DOHH2 (cell line): ENCODE data around the gene STK25.

ENCODE experiments used
- H3F3A ChIP-seq: fragments of 200-600 bp; sonication (generic), shearing (Covaris generic); 2 replicates; pipeline ENCODE4 v1.6.0; 2016; ENCODE audit warnings: antibody characterized with exemption, mild to moderate bottlenecking; ENCODE audit not compliant: control insufficient read depth, insufficient read depth
- H3K27ac ChIP-seq: fragments of 200-600 bp; sonication (generic); 2 replicates; pipeline ENCODE4 v1.5.1; 2014; ENCODE audit warnings: low read depth, mild to moderate bottlenecking, low read length, moderate library complexity
- H3K27me3 ChIP-seq: fragments of 200-600 bp; sonication (generic); 2 replicates; pipeline ENCODE4 v1.6.1; 2014; ENCODE audit warnings: mild to moderate bottlenecking, low read length, mixed read lengths; ENCODE audit not compliant: control insufficient read depth
- H3K36me3 ChIP-seq: fragments of 200-600 bp; sonication (generic); 2 replicates; pipeline ENCODE4 v1.6.1; 2014; ENCODE audit warnings: mild to moderate bottlenecking, low read length, moderate library complexity, mixed read lengths; ENCODE audit not compliant: control insufficient read depth
- H3K4me1 ChIP-seq: fragments of 200-600 bp; sonication (generic); 2 replicates; pipeline ENCODE4 v1.6.1; 2014; ENCODE audit warnings: mild to moderate bottlenecking, low read length, mixed read lengths; ENCODE audit not compliant: control insufficient read depth
- H3K4me2 ChIP-seq: fragments of 200-600 bp; sonication (generic); 2 replicates; pipeline ENCODE4 v1.6.0; 2014; ENCODE audit warnings: mild to moderate bottlenecking, low read length, moderate library complexity
- H3K4me3 ChIP-seq: fragments of 200-600 bp; sonication (generic); 2 replicates; pipeline ENCODE4 v1.5.1; 2014; ENCODE audit warnings: mild to moderate bottlenecking, low read length, mixed read lengths
- H3K79me2 ChIP-seq: fragments of 200-600 bp; sonication (generic); 2 replicates; pipeline ENCODE4 v1.6.1; 2014; ENCODE audit warnings: mild to moderate bottlenecking, low read length, mixed read lengths; ENCODE audit not compliant: control insufficient read depth
- H3K9me2 ChIP-seq: fragments of 200-600 bp; sonication (generic); replicated peaks from 2 replicates; pipeline ENCODE4 v1.6.1; 2014; ENCODE audit warnings: mild to moderate bottlenecking, low read length, mixed read lengths; ENCODE audit not compliant: control insufficient read depth
- H3K9me3 ChIP-seq: fragments of 200-600 bp; sonication (generic); 2 replicates; pipeline ENCODE4 v1.6.1; 2014; ENCODE audit warnings: antibody characterized with exemption, low read length, mixed read lengths; ENCODE audit not compliant: control insufficient read depth, insufficient read depth
- H4K20me1 ChIP-seq: fragments of 200-600 bp; sonication (generic); 2 replicates; pipeline ENCODE4 v1.6.0; 2014; ENCODE audit warnings: low read depth, mild to moderate bottlenecking, antibody characterized with exemption, low read length, moderate library complexity; ENCODE audit not compliant: control insufficient read depth, insufficient read depth
- EZH2phosphoT487 ChIP-seq: fragments of 200-600 bp; sonication (generic); IDR thresholded peaks from 2 replicates; pipeline ENCODE4 v1.6.1; 2017; ENCODE audit warnings: borderline replicate concordance, mild to moderate bottlenecking, antibody characterized with exemption, low read length, moderate library complexity, mixed read lengths
- TF ChIP-seq, protein P1 (sequence below): fragments of 200-600 bp; sonication (generic); IDR thresholded peaks from one replicate; pipeline ENCODE4 v1.5.1; 2014; ENCODE audit warnings: antibody characterized with exemption, mild to moderate bottlenecking, low read depth, low read length; ENCODE audit not compliant: poor library complexity, severe bottlenecking

Gene STK25

DNA sequence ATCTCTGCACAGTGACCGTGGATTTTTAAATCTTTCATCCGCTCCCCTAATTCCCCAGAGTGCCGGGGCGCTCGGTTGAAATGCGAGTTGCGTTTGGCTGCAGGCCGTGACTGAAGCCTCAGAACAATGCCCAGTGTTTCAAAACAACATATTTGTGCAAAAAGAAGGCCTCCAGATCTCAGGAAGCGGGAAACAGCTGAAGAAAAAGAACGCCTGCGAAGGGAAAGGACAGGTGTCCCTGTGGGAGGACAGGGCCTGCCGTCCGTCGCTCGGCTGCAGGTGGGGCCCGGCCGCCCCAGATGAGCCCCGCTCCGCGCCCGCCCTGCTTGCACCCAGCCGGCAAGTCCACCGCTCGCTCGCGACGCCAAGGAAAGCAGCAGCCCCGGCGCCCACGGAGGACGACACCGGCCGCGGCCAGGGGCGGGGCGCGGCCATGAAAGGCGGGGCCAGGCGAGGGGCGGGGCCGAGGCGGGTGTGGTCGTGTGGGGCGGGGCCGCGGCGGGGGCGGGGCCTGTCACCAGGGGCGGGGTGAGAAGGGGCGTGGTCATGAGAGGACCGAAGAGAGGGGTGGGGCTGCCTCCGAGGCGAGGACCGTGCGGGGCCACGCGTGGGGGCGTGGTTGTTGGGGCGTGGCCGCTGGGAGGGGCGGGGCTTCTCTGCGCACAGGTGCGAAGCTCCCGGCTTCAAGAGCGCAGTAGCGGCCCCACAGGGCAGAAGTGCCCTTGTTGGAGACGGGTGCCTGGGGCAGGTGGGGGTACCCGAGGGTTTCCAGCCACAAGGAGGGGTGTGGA, 32.6 kb upstream of the STK25 start:
- Histone ChIP-seq H3K9me3 (no peaks in the 10 kb centered on the region), H3F3A (no peaks in the 10 kb centered on the region), H3K4me1 (no peaks in the 10 kb centered on the region), H3K27ac (no peak overlapping the region), H4K20me1 (no peaks in the 10 kb centered on the region), H3K27me3 (peaks cover 3% of the 10 kb centered on the region; the same call in 1 of the 2 replicates), H3K9me2 (no peaks in the 10 kb centered on the region), H3K79me2 (no peaks in the 10 kb centered on the region), H3K36me3 (no peaks in the 10 kb centered on the region), H3K4me3 (no peak overlapping the region), H3K4me2 (no peak overlapping the region)
- TF ChIP-seq EZH2phosphoT487, result no peak
- TF ChIP-seq, protein P1, sequence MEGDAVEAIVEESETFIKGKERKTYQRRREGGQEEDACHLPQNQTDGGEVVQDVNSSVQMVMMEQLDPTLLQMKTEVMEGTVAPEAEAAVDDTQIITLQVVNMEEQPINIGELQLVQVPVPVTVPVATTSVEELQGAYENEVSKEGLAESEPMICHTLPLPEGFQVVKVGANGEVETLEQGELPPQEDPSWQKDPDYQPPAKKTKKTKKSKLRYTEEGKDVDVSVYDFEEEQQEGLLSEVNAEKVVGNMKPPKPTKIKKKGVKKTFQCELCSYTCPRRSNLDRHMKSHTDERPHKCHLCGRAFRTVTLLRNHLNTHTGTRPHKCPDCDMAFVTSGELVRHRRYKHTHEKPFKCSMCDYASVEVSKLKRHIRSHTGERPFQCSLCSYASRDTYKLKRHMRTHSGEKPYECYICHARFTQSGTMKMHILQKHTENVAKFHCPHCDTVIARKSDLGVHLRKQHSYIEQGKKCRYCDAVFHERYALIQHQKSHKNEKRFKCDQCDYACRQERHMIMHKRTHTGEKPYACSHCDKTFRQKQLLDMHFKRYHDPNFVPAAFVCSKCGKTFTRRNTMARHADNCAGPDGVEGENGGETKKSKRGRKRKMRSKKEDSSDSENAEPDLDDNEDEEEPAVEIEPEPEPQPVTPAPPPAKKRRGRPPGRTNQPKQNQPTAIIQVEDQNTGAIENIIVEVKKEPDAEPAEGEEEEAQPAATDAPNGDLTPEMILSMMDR, result no peak

DNA sequence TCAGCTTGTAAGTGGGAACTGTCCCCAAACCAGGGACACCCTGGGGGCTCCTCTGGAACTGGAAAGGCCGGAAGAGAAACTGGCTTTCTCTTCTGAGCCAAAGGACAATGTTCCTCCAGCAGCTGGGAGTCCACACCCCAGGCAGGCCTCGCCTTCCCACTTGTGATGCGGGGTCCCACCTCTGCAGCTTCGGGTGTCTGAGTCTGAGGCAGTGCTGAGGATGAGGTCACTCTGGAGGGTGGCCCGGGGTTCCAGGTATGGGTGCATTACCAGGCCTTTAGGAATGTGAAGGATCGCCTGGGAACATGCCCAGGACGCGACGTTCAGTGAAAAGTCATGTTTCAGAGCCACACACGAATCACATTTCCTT, 32.0 kb upstream of the STK25 start:
- Histone ChIP-seq H3K36me3 (no peaks in the 10 kb centered on the region), H3K4me1 (no peaks in the 10 kb centered on the region), H3K27ac (no peak overlapping the region), H3F3A (no peaks in the 10 kb centered on the region), H3K9me3 (no peaks in the 10 kb centered on the region), H3K4me3 (no peak overlapping the region), H3K9me2 (no peaks in the 10 kb centered on the region), H3K27me3 (peaks cover 3% of the 10 kb centered on the region; the same call in 1 of the 2 replicates), H3K79me2 (no peaks in the 10 kb centered on the region), H3K4me2 (no peak overlapping the region), H4K20me1 (no peaks in the 10 kb centered on the region)
- TF ChIP-seq EZH2phosphoT487, result no peak
- TF ChIP-seq, protein P1, result no peak

DNA sequence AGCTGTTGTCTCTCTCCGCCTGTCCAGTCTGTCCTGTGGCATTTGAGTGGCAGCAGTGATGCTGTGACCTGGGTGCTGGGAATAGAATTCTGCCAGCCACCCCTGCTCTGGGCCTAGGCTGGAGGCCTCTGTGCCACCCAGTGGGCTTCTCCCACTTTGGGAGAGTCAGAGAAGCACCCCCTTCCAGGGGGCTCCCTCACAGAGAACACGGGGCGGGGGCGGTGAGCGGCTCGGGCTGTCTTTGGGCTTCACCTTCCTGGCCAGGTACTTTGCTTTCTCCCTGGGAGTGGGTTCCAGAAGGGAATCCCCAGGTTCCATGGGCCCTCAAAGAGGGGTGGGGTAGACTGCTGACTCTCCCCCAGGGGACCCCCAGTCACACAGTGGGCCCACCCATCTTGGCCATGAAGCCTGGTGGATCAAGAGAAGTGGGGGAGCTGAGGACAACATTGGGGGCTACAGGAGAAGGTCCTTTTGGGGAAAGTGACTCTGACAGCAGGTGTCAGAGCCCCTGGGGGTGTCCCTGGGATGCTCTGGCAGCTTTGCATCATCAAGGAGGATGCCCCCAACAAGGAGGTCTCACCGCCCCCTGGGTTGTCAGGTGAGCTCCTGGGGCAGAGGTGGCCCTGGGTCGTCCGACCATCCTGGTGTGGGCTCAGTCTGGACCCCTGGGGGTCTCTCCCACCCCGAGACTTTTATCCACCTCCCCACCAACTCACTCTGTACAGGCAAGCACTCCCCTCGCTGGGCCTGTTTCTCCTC, 31.4 kb upstream of the STK25 start:
- Histone ChIP-seq H3K27me3 (peaks cover 3% of the 10 kb centered on the region; the same call in 1 of the 2 replicates), H3K4me3 (no peak overlapping the region), H3K36me3 (no peaks in the 10 kb centered on the region), H3K9me3 (no peaks in the 10 kb centered on the region), H3K9me2 (no peaks in the 10 kb centered on the region), H4K20me1 (no peaks in the 10 kb centered on the region), H3K79me2 (no peaks in the 10 kb centered on the region), H3K27ac (no peak overlapping the region), H3K4me1 (no peaks in the 10 kb centered on the region), H3K4me2 (no peak overlapping the region), H3F3A (no peaks in the 10 kb centered on the region)
- TF ChIP-seq, protein P1, result no peak
- TF ChIP-seq EZH2phosphoT487, result no peak
